Globus pallidus (tissue), 1 donor: ENCODE data around the gene ANKRD17.
"Not testable (repeated sequence)": the region's sequence is repeated elsewhere in the genome, so short reads cannot be mapped to it uniquely, and the experiment has no call there.

ENCODE experiments used
- DNase-seq: peaks from one replicate; pipeline ENCODE4 v3.0.0-alpha.2; 2015; ENCODE audit warnings: low spot score

The ANKRD17 gene, protein sequence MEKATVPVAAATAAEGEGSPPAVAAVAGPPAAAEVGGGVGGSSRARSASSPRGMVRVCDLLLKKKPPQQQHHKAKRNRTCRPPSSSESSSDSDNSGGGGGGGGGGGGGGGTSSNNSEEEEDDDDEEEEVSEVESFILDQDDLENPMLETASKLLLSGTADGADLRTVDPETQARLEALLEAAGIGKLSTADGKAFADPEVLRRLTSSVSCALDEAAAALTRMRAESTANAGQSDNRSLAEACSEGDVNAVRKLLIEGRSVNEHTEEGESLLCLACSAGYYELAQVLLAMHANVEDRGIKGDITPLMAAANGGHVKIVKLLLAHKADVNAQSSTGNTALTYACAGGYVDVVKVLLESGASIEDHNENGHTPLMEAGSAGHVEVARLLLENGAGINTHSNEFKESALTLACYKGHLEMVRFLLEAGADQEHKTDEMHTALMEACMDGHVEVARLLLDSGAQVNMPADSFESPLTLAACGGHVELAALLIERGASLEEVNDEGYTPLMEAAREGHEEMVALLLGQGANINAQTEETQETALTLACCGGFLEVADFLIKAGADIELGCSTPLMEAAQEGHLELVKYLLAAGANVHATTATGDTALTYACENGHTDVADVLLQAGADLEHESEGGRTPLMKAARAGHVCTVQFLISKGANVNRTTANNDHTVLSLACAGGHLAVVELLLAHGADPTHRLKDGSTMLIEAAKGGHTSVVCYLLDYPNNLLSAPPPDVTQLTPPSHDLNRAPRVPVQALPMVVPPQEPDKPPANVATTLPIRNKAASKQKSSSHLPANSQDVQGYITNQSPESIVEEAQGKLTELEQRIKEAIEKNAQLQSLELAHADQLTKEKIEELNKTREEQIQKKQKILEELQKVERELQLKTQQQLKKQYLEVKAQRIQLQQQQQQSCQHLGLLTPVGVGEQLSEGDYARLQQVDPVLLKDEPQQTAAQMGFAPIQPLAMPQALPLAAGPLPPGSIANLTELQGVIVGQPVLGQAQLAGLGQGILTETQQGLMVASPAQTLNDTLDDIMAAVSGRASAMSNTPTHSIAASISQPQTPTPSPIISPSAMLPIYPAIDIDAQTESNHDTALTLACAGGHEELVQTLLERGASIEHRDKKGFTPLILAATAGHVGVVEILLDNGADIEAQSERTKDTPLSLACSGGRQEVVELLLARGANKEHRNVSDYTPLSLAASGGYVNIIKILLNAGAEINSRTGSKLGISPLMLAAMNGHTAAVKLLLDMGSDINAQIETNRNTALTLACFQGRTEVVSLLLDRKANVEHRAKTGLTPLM (N-terminal part only)

DNA sequence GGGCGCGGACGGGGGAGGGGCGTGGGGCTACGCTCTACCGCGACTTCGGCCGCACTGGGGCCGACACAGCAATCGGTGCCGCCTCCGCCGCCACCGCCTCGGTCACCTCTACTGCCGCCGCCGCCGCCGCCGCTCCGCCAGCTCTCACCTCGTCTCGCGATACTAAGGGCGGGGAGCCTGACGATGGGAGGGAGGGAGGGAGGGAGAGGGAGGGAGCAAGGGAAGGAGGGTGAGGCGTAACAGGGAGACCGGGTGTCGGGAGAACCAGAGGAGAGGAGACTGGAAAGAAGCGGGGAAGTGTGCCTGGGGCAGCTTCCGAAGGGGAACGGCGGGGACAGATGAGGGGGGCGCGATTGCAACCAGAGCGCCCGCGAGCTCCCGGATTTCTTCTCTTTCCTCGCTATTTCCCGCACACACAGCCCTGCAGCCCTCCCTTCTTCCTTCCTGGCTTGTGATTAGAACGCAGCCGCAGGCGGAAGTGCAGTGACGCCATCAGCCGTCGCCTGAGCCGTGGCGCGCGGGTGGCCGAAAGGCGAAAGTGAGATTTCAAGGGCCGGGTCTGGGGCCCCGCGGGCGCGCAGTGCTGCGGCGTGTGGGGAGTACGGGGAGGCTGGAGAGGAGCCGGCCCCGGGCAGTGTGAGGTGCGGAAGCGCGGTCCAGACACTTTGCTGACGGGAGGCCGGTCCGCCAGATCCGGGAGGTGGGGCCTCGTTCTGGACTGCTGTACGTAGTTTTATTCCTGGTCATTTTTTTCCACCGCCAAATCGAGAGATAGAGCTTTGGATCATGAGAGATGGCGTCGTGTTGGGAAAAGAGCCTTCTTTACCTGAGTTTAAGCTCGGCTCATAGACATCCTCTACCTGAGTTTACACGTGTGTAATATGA, at the start of gene ANKRD17:
Gene ANKRD17 (minus strand): TSS at position 113 of the 885 bp plus-strand sequence. CDS start 130 bp downstream, outside the sequence.
- peak; percentile 91 for DNase-seq

DNA sequence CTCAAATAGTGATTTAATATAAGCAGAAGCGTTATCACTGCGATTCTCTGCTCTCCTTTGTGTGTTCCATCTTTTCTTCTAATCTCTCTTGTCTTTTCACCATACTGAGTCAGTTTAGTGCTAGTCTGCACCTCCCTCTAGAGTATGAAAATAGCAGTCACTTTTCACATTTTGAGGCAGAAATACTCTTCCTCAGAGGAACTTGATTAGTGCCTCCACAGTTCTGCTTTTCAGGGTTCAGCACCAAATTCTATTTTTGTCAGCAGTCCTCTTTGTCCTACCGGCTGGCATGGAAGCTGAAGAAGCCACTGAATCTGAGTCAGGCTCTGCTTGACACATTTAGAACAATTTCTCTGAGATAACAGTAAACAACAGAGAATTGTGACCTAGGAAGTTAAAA, 49.7 kb upstream of the ANKRD17 start:
- DNase-seq = peak; percentile 49

DNA sequence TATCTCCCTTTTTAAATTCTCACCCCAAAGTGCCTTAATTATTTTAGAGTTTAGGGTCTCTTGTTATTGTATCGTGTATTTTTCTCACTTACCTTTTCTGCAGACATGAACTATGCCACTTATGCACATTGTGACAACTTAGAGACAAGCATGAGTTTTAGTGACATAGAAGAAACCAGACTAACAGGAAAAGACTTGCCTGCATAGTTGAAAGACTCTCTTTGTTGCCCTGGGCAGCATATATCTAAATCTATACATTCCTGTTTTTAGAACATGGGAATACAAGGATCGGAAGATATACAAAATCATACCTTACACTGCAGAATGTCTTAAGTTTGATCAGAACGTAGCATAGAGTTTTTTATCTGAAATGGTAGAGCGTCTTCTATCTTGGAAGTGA, 45.1 kb upstream of the ANKRD17 start:
- DNase-seq = no peak

DNA sequence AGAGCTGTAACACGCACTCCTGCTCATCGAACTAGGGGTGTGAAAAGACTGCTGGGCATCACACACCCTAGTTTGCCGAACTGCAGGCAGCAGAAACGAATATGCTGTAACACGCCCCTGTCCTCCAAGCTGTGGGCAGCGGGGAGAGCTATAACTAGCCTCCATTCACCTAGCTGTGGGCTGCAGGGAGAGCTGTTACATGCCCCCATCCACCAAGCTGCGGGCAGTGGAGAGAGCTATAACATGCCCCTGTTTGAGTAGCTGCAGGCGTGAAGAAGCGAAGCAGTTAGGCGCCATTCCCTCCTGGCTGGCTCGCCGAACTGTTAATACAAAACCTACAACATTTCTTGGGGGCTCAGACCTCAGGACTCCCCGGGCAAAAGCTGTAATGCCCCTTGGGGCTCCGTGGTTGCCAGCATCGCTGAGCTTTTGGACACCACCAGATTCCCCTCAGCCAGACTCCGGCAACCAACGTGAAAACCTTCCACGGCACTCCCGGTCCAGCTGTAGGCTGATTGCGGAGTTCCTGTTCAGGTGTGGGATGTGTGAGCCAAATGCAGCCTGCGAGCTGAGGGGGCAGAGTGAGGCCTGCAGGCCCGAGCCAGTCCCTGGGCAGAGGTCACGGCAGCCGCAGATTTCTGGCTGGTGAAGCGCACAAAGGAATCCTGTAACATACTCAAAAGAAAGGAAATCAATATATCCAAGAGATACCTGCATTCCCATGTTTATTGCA, 41.1 kb upstream of the ANKRD17 start:
- no peak for DNase-seq

DNA sequence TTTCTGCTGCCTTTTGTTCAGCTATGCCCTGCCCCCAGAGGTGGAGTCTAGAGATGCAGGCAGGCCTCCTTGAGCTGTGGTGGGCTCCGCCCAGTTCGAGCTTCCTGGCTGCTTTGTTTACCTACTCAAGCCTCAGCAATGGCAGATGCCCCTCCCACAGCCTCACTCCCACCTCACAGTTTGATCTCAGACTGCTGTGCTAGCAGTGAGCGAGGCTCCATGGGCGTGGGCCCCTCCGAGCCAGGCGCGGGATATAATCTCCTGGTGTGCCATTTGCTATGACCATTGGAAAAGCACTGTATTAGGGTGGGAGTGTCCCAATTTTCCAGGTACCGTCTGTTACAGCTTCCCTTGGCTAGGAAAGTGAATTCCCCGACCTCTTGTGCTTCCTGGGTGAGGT, 34.1 kb upstream of the ANKRD17 start:
- not testable (repeated sequence) for DNase-seq

DNA sequence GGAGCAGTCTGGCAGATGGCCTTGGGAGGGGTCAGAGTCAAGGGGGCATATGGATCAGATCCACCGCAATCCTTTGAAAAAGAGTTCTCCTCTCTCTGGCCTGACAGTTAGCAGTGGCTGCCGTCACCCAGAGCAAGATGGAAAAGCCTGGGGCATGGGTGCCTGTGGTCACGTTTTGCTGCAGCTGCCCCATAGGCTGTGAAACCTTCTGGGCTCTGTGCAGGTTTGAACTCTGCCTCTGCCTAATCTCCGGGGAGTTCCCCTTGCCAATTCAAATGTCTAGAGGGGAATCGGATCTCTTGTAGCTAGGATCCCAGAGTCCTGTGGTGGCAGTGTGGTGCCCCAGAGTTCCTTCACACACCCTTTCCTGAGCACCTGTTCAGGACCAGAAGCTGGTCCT, 23.4 kb upstream of the ANKRD17 start:
- no peak for DNase-seq

DNA sequence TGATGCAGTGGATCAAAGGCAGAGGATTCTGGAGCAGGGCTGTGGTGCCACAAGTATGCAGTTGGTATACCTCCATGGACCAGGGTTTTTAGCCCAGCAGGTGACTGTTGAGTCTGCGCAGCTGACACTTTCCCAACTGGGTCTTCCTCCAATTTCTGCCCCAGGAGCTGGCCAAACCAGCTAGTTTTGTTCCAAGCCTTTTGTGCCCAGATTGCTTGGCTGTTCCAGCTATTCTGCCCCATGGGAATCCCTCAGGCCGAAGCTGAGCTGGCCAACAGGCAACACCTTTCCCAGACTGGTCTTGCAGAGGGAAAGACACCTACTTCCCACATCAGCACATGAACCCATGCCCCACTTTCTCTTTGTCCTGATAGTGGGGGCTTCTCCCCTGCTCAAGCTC, 22.8 kb upstream of the ANKRD17 start:
- DNase-seq = peak; percentile 14

DNA sequence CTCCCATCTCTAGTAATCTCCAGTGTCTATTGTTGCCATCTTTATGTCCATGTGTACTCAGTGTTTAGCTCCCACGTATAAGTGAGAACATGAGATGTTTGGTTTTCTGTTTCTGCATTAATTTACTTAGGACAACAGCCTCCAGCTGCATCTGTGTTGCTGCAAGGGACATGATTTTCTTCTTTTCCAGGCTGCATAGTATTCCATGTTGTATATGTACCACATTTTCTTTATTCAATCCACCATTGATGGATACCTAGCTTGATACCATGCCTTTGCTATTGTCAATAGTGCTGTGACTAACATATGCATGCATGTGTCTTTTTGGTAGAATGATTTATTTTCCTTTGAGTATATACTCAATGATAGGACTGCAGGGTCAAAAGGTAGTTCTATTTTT, 18.6 kb upstream of the ANKRD17 start:
- no peak for DNase-seq

DNA sequence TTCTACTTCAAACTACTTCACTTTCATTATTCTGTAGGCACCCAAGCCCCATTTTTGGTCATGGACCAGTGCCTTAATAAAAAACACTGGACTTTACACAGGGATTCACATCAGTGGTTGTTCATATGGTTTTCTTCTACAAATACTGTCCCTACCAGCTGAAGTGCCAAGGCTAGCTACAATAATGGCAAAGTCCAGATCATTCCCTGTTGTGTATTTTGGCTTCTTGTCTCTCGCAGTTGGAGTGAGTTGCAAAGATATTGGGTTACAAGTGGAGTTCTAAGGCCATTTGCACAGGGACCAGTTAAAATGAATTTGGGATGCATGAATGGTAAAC, 16.7 kb upstream of the ANKRD17 start:
- no peak for DNase-seq

DNA sequence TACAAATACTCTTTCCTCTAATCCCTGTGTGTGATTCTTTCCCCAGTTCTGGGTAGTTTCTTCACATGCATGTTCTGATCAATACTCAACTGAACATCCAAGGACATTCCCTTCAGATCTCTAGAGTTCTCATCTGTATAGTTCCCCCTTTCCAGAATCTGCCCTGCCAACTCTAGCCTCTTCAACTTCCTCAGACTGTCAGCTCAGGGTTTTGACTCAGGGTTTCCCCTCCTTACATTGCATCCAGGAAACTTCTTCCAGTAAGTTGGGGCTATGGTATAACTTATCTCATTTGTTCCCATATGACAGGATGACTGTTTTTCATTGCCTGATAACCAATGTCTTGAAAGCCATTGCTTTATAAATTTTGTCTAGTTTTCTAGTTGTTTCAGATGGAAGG, 14.2 kb upstream of the ANKRD17 start:
- no peak for DNase-seq

DNA sequence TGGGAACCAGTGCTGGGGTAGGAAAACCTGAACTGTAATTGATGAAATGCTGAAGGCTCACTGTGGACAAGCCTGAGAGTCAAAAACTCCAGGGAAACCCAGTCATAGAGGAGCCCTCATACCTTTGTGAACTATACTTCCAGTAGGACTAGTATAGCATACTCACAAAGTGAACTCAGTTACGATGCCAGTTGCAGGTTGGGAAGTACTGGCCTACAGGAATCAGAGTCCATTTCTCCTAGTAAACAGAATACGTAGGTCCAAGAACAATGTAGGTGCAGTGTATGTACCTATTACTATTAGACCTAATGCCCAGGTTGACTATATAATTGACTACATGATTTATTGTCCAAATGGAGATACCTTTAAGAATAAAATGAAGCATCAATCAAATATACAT, 8.5 kb upstream of the ANKRD17 start:
- DNase-seq = no peak

DNA sequence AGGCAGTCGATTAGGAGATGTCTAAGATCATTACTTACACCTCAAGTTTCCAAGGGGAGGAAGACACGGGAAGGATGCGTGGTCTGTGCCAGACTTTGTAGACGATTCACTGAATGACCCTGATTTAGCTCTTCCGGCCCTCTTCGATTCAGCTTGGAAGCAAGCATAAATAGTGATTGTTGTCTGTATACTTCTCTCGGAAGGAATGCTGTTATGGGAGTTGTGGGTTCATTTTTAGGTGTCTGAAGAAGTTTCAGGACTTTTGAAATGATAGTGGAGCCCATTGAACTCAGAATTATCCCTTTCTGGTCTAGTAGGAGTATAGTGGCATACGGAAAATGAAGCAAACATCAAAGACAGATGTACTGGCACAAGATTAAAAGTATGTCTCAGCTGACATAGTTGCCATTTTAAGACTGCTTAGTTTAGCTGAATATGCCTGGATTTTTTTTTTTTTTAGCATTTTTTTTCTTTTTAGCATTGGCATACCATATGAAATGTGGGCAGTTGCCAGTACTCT, 1.0 kb upstream of the ANKRD17 start:
- DNase-seq = peak; percentile 7

DNA sequence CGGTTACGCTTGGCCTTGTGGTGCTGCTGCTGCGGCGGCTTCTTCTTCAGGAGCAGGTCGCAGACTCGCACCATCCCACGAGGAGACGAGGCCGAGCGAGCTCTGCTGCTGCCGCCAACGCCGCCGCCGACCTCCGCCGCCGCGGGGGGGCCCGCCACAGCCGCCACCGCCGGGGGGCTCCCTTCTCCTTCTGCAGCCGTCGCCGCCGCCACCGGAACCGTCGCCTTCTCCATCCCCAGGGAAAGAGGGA, 237 bp downstream of the ANKRD17 start:
- no peak for DNase-seq

DNA sequence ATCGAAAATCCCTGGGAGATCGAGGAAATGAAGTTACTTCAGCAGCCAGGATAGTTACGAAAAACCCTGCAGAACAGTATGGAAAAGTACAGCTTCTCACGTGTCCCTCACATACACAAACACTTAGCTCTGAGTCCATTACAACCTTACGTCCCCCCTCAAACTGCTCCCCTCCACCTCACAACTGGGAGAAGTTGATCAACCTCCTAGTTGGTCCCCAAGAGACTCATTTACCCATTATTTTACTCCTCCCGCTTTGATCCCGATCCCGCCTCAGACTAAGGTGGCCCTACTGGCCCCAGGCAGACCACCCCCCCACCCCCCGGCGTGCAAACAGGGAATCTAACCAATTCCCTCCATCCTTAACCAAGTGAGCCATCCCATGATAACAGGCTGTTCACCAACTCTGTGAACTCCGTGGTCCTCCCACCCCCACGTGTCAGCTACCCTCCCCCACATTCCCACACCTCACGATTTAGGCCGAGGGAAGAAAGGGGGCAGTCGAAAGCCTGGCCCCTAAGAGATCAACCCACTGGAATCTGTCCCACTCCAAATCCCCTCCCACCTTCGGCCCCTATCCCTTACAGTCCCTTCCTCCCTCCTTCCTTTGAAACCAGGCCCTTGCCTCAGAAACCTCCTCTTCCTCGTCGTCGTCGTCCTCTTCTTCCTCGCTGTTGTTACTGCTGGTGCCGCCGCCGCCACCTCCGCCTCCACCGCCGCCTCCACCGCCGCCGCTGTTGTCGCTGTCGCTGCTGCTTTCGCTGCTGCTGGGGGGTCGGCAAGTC, 755 bp downstream of the ANKRD17 start:
- DNase-seq = peak; percentile 41

DNA sequence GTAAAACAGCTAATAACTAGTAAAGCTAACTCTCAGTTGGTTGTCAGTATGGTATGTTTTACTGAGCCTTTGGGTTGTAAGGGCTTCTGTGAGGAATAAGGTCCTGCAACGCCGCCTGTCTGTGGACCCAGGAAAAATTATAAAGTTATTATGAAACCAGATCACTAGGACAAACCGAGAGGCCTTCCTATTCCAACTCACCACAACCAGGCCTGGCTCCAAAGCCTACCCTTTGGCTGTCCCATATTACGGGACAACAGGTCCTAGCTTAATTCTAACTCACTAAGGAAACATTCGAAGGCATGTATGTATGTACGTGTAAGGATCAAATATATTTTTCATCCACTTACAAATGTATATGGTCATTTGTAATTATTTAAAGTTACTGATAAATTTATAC, 1.4 kb downstream of the ANKRD17 start:
- peak; percentile 89 for DNase-seq

DNA sequence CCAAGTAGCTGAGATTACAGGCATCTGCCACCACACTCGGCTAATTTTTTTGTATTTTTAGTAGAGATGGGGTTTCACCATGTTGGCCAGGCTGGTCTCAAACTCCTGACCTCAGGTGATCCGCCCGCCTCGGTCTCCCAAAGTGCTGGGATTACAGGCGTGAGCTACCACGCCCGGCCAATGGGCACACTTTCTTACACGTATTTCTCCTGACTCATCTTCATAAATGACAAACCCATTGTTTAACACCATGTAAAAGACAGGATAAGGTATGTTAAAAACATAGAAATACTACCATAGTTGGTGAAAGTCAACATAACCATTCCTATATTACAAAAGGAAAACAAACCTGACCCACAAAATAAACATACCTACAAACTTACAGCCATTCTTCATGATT, 2.8 kb downstream of the ANKRD17 start:
- DNase-seq = not testable (repeated sequence)

DNA sequence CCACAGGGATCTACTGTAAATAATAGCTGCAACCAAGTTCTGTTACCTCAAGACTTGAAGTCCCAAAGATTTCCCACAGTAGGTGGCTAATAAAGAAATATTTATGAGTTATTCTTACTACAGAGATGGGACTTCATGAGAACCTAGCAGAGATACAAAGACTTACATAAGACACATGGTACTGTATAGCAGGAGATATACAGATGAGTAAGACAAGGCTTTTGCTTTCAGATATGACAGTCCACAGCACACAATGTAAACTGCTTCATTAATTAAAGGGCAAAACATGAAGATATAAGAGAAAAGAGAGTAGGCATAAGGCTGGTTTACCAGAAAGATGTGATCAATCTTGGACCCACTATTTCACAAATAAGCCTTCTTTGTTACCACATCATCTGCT, 6.6 kb downstream of the ANKRD17 start:
- no peak for DNase-seq

DNA sequence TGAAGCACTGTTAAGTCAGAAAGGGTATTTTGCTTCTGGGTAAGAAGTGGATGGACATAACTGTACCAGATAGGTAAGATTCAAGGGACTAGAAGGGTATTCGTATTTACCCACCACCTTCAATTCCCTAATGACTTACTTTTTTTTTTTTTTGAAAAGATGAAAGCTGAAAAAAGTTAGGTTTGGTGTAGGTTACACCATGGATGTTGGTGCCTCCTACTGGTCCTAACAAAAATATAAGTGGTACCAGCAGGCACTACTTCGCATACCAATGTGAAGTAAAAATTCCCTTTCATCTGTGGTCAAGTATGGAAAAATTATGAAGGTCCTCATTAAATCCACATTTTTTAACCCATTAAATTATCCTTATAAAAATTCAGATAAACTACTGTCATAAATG, 7.2 kb downstream of the ANKRD17 start:
- no peak for DNase-seq

DNA sequence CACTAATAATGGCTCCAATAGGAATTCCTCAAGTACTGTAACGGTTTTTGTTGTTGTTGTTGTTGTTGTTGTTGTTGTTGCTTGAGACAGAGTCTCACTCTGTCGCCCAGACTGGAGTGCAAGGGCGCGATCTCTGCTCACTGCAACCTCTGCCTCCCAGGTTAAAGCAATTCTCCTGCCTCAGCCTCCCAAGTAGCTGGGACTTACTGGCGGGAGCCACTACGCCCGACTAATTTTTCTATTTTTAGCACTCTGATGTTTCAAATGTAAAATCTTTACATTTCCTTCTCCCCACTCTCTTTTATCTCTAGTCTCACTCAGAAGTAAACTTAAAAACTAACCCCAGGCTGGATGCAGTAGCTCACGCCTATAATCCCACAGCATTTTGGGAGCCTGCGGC, 8.0 kb downstream of the ANKRD17 start:
- DNase-seq = no peak

DNA sequence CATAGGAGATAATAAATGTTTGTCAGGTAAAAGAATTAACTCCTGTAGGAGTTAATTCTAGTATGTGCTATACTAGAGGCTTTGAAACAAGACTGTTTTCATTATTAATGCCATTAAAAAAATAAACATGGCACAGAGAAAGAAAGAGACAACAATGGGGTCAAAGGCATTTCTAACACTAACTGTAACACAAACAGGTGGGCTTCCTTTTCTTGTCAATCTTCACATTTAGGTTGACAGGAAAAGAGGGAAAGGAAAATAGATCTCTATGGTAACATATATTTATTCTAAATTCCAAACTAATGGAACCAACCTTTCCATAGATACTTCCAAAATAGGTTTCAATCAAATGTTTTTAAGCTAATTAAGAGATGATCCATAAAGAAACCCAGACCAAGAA, 9.8 kb downstream of the ANKRD17 start:
- DNase-seq = no peak
